ENCODE data around the gene STXBP6. TPM values are rescaled to one million over a fixed set of nuclear protein-coding genes. Genes with fewer than 3 reads are reported as not detected.

Gene STXBP6
- total RNA-seq, 4 donors from 2014 or later: 34.9 to 62.1 (median 45.5) TPM

GRCh38 chr14:24990050-24990449 is 59.9 kb downstream of the STXBP6 start:
- no peak for DNase-seq (ENCODE audit: low spot score in 2 of 2)
- Histone ChIP-seq H3K27me3 (no peaks in the 10 kb centered on the region), H3K36me3 (no peaks in the 10 kb centered on the region), H3K4me1 (peaks cover 14% of the 10 kb centered on the region), H3K4me3 (no peak overlapping the region), H3K9me3 (no peaks in the 10 kb centered on the region), H3K27ac (no peak overlapping the region)
- WGBS: 91% methylated on average over 8 of the region's 8 CpGs
- TF ChIP-seq CTCF (IDR thresholded peaks at IDR 0.05) (no peak), POLR2A (IDR thresholded peaks at IDR 0.05) (no peak), EP300 (IDR thresholded peaks at IDR 0.05) (no peak), POLR2AphosphoS5 (IDR thresholded peaks at IDR 0.05) (no peak)

- Histone ChIP-seq H3K27me3 (no peaks in the 10 kb centered on the region), H3K9me3 (no peaks in the 10 kb centered on the region), H3K36me3 (no peaks in the 10 kb centered on the region), H3K27ac (no peak overlapping the region), H3K4me1 (peaks cover 18% of the 10 kb centered on the region), H3K4me3 (no peak overlapping the region)
- DNase-seq (ENCODE audit: low spot score in 2 of 2): no peak
- TF ChIP-seq POLR2AphosphoS5 (IDR thresholded peaks at IDR 0.05) (no peak), EP300 (IDR thresholded peaks at IDR 0.05) (no peak), CTCF (IDR thresholded peaks at IDR 0.05) (no peak), POLR2A (IDR thresholded peaks at IDR 0.05) (no peak)
- 71% methylated on average over 5 of the region's 5 CpGs for WGBS
Observed at GRCh38 chr14:24988760-24989159, 61.2 kb downstream of the STXBP6 start.

GRCh38 chr14:24986206-24986893 is 63.6 kb downstream of the STXBP6 start:
- no peak for DNase-seq (ENCODE audit: low spot score in 2 of 2)
- WGBS: 87% methylated on average over 4 of the region's 4 CpGs
- Histone ChIP-seq H3K9me3 (no peaks in the 10 kb centered on the region), H3K4me1 (peaks cover 14% of the 10 kb centered on the region), H3K27ac (no peak overlapping the region), H3K4me3 (no peak overlapping the region), H3K36me3 (no peaks in the 10 kb centered on the region), H3K27me3 (no peaks in the 10 kb centered on the region)
- no peak for TF ChIP-seq CTCF (IDR thresholded peaks at IDR 0.05)

GRCh38 chr14:24984846-24985589 is 64.9 kb downstream of the STXBP6 start:
- no peaks in the 10 kb centered on the region for H3K36me3 ChIP-seq
- H3K4me1 ChIP-seq: peaks cover 14% of the 10 kb centered on the region
- WGBS: 40% methylated on average over 6 of the region's 6 CpGs
- no peaks in the 10 kb centered on the region for H3K27me3 ChIP-seq
- no peak overlapping the region for H3K27ac ChIP-seq
- TF ChIP-seq CTCF (IDR thresholded peaks at IDR 0.05) (no peak), EP300 (IDR thresholded peaks at IDR 0.05) (no peak), POLR2AphosphoS5 (IDR thresholded peaks at IDR 0.05) (no peak), POLR2A (IDR thresholded peaks at IDR 0.05) (no peak)
- no peaks in the 10 kb centered on the region for H3K9me3 ChIP-seq
- no peak overlapping the region for H3K4me3 ChIP-seq
- DNase-seq (ENCODE audit: low spot score in 2 of 2): no peak

- peaks cover 14% of the 10 kb centered on the region for H3K4me1 ChIP-seq
- 88% methylated on average over 6 of the region's 6 CpGs for WGBS
- H3K27me3 ChIP-seq: no peaks in the 10 kb centered on the region
- DNase-seq (ENCODE audit: low spot score in 2 of 2): no peak
- no peak overlapping the region for H3K27ac ChIP-seq
- no peaks in the 10 kb centered on the region for H3K36me3 ChIP-seq
- H3K9me3 ChIP-seq: no peaks in the 10 kb centered on the region
- no peak for TF ChIP-seq POLR2AphosphoS5 (IDR thresholded peaks at IDR 0.05)
- TF ChIP-seq EP300 (IDR thresholded peaks at IDR 0.05): no peak
- TF ChIP-seq POLR2A (IDR thresholded peaks at IDR 0.05): no peak
- TF ChIP-seq CTCF (IDR thresholded peaks at IDR 0.05): no peak
- H3K4me3 ChIP-seq: no peak overlapping the region
Observed at GRCh38 chr14:24982472-24983155, 67.3 kb downstream of the STXBP6 start.

Measured in suprapubic skin (tissue), 4 donors.